DND-41 (cell line): ENCODE results near the gene OSBPL7.

Experiments used
- EZH2 ChIP-seq: IDR thresholded peaks from 3 replicates; pipeline ENCODE4 v1.6.1; 2012; ENCODE audit warnings: borderline replicate concordance, low read depth, mild to moderate bottlenecking, moderate library complexity, low read length, inconsistent platforms; ENCODE audit not compliant: severe bottlenecking
- TF ChIP-seq, protein P1 (sequence below): IDR thresholded peaks from 2 replicates; pipeline ENCODE4 v1.5.1; 2012; ENCODE audit warnings: borderline replicate concordance, low read length, moderate library complexity, mild to moderate bottlenecking; ENCODE audit not compliant: poor library complexity, severe bottlenecking; ENCODE audit errors: extremely low read depth

- TF ChIP-seq, protein P1, sequence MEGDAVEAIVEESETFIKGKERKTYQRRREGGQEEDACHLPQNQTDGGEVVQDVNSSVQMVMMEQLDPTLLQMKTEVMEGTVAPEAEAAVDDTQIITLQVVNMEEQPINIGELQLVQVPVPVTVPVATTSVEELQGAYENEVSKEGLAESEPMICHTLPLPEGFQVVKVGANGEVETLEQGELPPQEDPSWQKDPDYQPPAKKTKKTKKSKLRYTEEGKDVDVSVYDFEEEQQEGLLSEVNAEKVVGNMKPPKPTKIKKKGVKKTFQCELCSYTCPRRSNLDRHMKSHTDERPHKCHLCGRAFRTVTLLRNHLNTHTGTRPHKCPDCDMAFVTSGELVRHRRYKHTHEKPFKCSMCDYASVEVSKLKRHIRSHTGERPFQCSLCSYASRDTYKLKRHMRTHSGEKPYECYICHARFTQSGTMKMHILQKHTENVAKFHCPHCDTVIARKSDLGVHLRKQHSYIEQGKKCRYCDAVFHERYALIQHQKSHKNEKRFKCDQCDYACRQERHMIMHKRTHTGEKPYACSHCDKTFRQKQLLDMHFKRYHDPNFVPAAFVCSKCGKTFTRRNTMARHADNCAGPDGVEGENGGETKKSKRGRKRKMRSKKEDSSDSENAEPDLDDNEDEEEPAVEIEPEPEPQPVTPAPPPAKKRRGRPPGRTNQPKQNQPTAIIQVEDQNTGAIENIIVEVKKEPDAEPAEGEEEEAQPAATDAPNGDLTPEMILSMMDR, result no peak
- no peak for TF ChIP-seq EZH2
Observed at GRCh38 chr17:47829870-47830269, 8.3 kb upstream of the OSBPL7 start.
